ENCODE data around the gene PPP1R7. TPM values are rescaled to one million over a fixed set of nuclear protein-coding genes. Genes with fewer than 3 reads are reported as not detected.

The PPP1R7 gene
- total RNA-seq, 2 experiments from 2014 or later = 36.4 to 38.2 TPM

GRCh38 chr2:241154915-241155314 is 4.6 kb downstream of the PPP1R7 start:
- Histone ChIP-seq H3K4me3 (ENCODE audit: low read length) (no peak overlapping the region), H3K36me3 (ENCODE audit: insufficient read depth, low read length) (peaks cover 43% of the 10 kb centered on the region), H3K9me3 (ENCODE audit: control insufficient read depth in 1 of 2, insufficient read depth in 1 of 2, low read length in 2 of 2) (no peaks in the 10 kb centered on the region), H3K4me1 (ENCODE audit: insufficient read depth, low read length) (peaks cover 23% of the 10 kb centered on the region), H3K27me3 (ENCODE audit: control insufficient read depth in 1 of 2, insufficient read depth in 2 of 2, low read length in 2 of 2) (no peaks in the 10 kb centered on the region), H3K27ac (ENCODE audit: low read depth in 1 of 2, low read length in 2 of 2) (no peak overlapping the region)
- H3K4me3 Mint-ChIP-seq = peak overlapping the region; percentile 34
- no peaks in the 10 kb centered on the region for H3K9me3 Mint-ChIP-seq
- TF ChIP-seq CTCF (IDR thresholded peaks at IDR 0.05) = no peak
- H3K36me3 Mint-ChIP-seq (ENCODE audit: low read depth) = peaks cover 65% of the 10 kb centered on the region
- peak overlapping the region; percentile 29 for H3K27ac Mint-ChIP-seq
- ATAC-seq (ENCODE audit: poor library complexity) (no peak), DNase-seq (no peak)
- POLR2A ChIA-PET = no interaction called here
- intact Hi-C loops (cut with DNase I, micrococcal nuclease) = loop anchor here (5.0 to 10.0 kb wide), 7 partner anchors 140 to 580 kb away; partner anchors contain the start of genes D2HGDH (in 1 of the 2) and STK25 (in 1 of the 2)
- peaks cover 40% of the 10 kb centered on the region for H3K4me1 Mint-ChIP-seq (ENCODE audit: low read depth)
- CTCF ChIA-PET = no interaction called here
- H3K27me3 Mint-ChIP-seq = no peaks in the 10 kb centered on the region

- intact Hi-C loops (cut with DNase I, micrococcal nuclease) = loop anchor here (10.0 kb wide), 3 partner anchors 141 to 579 kb away; partner anchors contain the start of gene D2HGDH (in 1 of the 2)
- H3K27me3 ChIP-seq (ENCODE audit: control insufficient read depth in 1 of 2, insufficient read depth in 2 of 2, low read length in 2 of 2) = no peaks in the 10 kb centered on the region
- H3K4me3 ChIP-seq (ENCODE audit: low read length) = no peak overlapping the region
- Mint-ChIP-seq H3K36me3 (ENCODE audit: low read depth) (peaks cover 64% of the 10 kb centered on the region), H3K27ac (no peak overlapping the region), H3K9me3 (no peaks in the 10 kb centered on the region), H3K4me3 (no peak overlapping the region), H3K27me3 (no peaks in the 10 kb centered on the region), H3K4me1 (ENCODE audit: low read depth) (peaks cover 30% of the 10 kb centered on the region)
- TF ChIP-seq CTCF (IDR thresholded peaks at IDR 0.05) = no peak
- ChIA-PET POLR2A (no interaction called here), CTCF (no interaction called here)
- H3K4me1 ChIP-seq (ENCODE audit: insufficient read depth, low read length) = peaks cover 18% of the 10 kb centered on the region
- H3K36me3 ChIP-seq (ENCODE audit: insufficient read depth, low read length) = peaks cover 50% of the 10 kb centered on the region
- ATAC-seq (ENCODE audit: poor library complexity) (no peak), DNase-seq (no peak)
- H3K27ac ChIP-seq (ENCODE audit: low read depth in 1 of 2, low read length in 2 of 2) = no peak overlapping the region
- H3K9me3 ChIP-seq (ENCODE audit: control insufficient read depth in 1 of 2, insufficient read depth in 1 of 2, low read length in 2 of 2) = no peaks in the 10 kb centered on the region
These were observed 5.7 kb downstream of the PPP1R7 start for GRCh38 chr2:241155936-241156335.

GRCh38 chr2:241156971-241157441 is 6.7 kb downstream of the PPP1R7 start:
- H3K4me1 ChIP-seq (ENCODE audit: insufficient read depth, low read length) = peaks cover 7% of the 10 kb centered on the region
- H3K27me3 Mint-ChIP-seq = no peaks in the 10 kb centered on the region
- H3K27me3 ChIP-seq (ENCODE audit: control insufficient read depth in 1 of 2, insufficient read depth in 2 of 2, low read length in 2 of 2) = no peaks in the 10 kb centered on the region
- no peak overlapping the region for H3K27ac Mint-ChIP-seq
- TF ChIP-seq CTCF (IDR thresholded peaks at IDR 0.05) = no peak
- no peak overlapping the region for H3K4me3 ChIP-seq (ENCODE audit: low read length)
- ATAC-seq (ENCODE audit: poor library complexity) (no peak), DNase-seq (no peak)
- no peaks in the 10 kb centered on the region for H3K9me3 ChIP-seq (ENCODE audit: control insufficient read depth in 1 of 2, insufficient read depth in 1 of 2, low read length in 2 of 2)
- H3K4me3 Mint-ChIP-seq = no peak overlapping the region
- peaks cover 56% of the 10 kb centered on the region for H3K36me3 ChIP-seq (ENCODE audit: insufficient read depth, low read length)
- peaks cover 20% of the 10 kb centered on the region for H3K4me1 Mint-ChIP-seq (ENCODE audit: low read depth)
- H3K9me3 Mint-ChIP-seq = no peaks in the 10 kb centered on the region
- intact Hi-C loops (cut with DNase I, micrococcal nuclease) = loop anchor here (10.0 kb wide), 3 partner anchors 142 to 578 kb away; partner anchors contain the start of gene D2HGDH (in 1 of the 2)
- H3K36me3 Mint-ChIP-seq (ENCODE audit: low read depth) = peaks cover 66% of the 10 kb centered on the region
- no peak overlapping the region for H3K27ac ChIP-seq (ENCODE audit: low read depth in 1 of 2, low read length in 2 of 2)
- ChIA-PET POLR2A (interaction anchor here (0.5 kb wide), 1 partner anchor 40 kb away, joined by 3 read pairs; no protein-coding TSS in a partner anchor), CTCF (no interaction called here)

Measured in CD4-positive, alpha-beta T cell (primary cell).